Fibroblast of the aortic adventitia (primary cell): ENCODE measurements around the gene CRACR2A. TPM values are rescaled to one million over a fixed set of nuclear protein-coding genes. Genes with fewer than 3 reads are reported as not detected.

Experiments used
- DNase-seq: peaks from one replicate; pipeline ENCODE4 v3.0.0-alpha.2; 2010; ENCODE audit warnings: low read depth
- H3K4me3 ChIP-seq: 2 replicates; pipeline ENCODE4 v1.5.1; 2011; ENCODE audit warnings: low read depth, mild to moderate bottlenecking, control low read depth, low read length, moderate library complexity
- small RNA-seq: library from RNA; depleted of rRNA; stranded (forward); fragments of <200 nt; gene quantifications from one replicate; pipeline ENCODE3, GENCODE V24; 2012
- total RNA-seq: library from RNA; depleted of rRNA; stranded (reverse); fragments of >200 nt; gene quantifications from 2 replicates; pipeline ENCODE4 v1.2.3, GENCODE V29; 2012; ENCODE audit warnings: low replicate concordance
- TF ChIP-seq, protein P1 (sequence below): IDR thresholded peaks from 2 replicates; pipeline ENCODE4 v1.5.1; 2011; ENCODE audit warnings: mild to moderate bottlenecking, low read length, control low read depth, inconsistent platforms; ENCODE audit not compliant: insufficient read depth

CRACR2A gene
- total RNA-seq, 1 donor, result 4.8 TPM

DNA sequence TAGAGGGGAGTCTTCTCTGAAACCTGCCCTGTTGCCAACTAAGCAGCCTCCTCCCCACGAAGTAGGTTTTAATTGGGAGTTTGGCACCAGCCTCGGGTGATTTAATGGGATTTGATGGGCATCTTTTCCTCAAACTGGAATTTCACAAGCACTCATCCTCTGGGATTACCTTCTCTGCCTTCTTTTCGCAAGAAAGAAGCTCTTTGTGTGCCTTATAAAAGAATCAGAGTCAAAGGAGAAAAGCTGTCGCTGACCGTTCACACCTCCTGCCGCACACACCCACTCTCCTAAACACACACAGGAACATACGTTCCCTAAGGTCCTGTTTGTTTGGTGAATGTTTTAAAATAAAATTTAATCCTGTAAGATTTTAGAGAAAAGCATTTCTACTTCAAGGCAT, 177.9 kb downstream of the CRACR2A start:
- TF ChIP-seq, protein P1, sequence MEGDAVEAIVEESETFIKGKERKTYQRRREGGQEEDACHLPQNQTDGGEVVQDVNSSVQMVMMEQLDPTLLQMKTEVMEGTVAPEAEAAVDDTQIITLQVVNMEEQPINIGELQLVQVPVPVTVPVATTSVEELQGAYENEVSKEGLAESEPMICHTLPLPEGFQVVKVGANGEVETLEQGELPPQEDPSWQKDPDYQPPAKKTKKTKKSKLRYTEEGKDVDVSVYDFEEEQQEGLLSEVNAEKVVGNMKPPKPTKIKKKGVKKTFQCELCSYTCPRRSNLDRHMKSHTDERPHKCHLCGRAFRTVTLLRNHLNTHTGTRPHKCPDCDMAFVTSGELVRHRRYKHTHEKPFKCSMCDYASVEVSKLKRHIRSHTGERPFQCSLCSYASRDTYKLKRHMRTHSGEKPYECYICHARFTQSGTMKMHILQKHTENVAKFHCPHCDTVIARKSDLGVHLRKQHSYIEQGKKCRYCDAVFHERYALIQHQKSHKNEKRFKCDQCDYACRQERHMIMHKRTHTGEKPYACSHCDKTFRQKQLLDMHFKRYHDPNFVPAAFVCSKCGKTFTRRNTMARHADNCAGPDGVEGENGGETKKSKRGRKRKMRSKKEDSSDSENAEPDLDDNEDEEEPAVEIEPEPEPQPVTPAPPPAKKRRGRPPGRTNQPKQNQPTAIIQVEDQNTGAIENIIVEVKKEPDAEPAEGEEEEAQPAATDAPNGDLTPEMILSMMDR, result no peak
- DNase-seq, result no peak
- H3K4me3 ChIP-seq, result no peak overlapping the region

DNA sequence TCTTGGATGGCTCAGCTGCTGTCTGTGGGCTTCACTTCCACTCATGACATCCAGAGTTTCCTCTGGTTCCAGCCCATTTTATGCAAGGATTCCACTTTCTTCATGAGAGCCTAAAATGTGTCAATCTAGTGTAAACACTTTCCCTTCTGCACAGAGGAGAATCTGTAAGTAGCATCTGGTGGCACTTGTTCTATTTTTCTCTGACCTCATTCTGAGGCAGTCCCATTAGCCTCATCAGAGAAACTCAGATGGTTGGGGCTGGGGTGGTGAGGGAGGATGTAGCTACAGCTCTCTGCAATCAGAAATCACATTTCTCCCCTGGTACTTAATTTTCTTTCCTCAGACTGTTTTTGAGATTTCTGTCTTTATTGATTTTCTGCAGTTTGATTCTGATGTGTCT, 180.3 kb downstream of the CRACR2A start:
- TF ChIP-seq, protein P1, result no peak
- H3K4me3 ChIP-seq, result no peak overlapping the region
- DNase-seq, result no peak

DNA sequence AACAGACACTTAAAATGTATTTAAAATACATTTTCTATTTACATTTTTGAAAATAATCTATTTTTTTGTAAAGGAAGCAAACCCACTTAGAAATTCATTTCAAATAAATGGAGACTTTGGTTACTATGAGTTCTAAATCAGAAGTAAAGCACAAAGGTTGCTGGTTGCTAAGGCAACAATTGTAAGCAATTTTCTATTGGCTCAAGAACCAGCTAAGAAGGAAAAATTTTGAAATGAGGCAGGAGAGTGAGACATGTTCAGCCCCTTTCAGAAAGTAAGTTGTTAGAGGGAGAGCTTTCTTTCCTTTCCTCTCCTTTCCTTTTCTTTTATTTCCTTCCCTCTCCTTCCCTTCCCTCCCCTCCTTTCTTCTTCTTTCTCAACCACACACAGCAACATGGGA, 181.2 kb downstream of the CRACR2A start:
- TF ChIP-seq, protein P1, result no peak
- no peak overlapping the region for H3K4me3 ChIP-seq
- no peak for DNase-seq

DNA sequence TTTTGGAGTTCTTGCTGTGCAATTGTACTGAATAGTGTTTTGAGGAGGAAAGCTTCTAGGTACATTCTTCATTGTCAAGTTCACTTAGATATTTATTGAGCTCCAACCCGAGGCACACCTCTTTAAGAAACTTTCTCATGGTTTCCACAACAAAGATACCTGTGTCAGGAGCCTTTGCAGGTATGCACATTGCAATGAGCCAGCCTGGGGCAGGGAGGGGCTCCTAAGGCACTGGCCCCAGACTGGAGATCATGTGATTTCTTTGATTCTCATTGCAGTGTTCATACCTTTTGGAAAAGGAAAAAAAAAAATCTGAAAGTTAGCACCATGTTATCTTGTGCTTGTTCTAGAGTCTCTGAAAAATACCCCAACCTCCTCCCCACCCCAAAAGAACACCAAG, 181.6 kb downstream of the CRACR2A start:
- no peak overlapping the region for H3K4me3 ChIP-seq
- no peak for DNase-seq
- TF ChIP-seq, protein P1, result no peak

DNA sequence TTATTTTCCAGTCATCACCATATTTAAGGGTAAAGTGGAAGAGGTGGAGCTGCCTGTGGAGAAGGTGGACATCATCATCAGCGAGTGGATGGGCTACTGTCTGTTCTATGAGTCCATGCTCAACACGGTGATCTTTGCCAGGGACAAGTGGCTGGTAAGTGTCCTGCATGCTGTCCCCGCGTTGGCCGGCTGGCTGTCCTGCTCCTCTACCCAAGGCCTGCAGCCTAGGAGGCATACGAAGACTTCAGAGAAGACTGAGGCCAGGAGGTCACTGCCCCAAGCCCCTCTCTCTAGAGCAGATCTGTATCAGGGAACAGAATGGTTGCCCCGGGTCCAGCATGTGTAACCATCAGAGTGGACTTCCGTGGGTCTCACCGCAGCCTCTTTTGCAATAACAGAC, 184.2 kb downstream of the CRACR2A start:
- no peak for DNase-seq
- TF ChIP-seq, protein P1, result no peak
- no peak overlapping the region for H3K4me3 ChIP-seq

DNA sequence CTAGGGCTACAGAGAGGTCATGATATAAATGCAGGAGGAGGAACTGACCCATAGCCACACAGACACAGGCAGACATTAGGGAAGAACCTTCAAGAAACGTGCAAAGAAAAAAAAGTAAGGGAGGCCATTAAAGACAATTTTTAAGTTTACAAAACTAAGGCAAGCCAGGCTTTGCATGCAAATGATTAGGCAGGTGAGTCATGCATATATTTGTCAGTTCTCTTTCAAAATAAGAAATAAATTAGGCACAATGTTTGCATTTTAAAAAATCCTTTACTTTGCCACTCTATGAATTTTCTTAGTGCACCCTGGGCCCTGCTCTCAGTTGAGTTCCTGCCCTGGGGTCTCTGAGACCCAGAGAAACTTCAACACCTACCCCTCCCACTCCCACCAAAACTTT, 186.9 kb downstream of the CRACR2A start:
- no peak overlapping the region for H3K4me3 ChIP-seq
- DNase-seq, result no peak
- TF ChIP-seq, protein P1, result no peak

Small RNAs within 50 kb of the gene (small RNA-seq; reads per million reads assigned to genes)
- not detected for gene RNU6-174P

Other genes with a start within 250 kb of the CRACR2A start
- 5.3 and 5.6 TPM in 2 replicates for gene PARP11, start 120.3 kb upstream of the CRACR2A start, total RNA-seq